Fibroblast of pulmonary artery (primary cell): ENCODE data around the gene FERD3L.

Experiments
- DNase-seq: peaks from one replicate; pipeline ENCODE4 v3.0.0-alpha.2; 2010; ENCODE audit warnings: low read depth
- H3K4me3 ChIP-seq: replicated peaks from 2 replicates; pipeline ENCODE4 v1.5.1; 2011; ENCODE audit warnings: low read depth, mild to moderate bottlenecking, control low read depth, low read length, moderate library complexity
- TF ChIP-seq, protein P1 (sequence below): IDR thresholded peaks from 2 replicates; pipeline ENCODE4 v1.5.1; 2011; ENCODE audit warnings: mild to moderate bottlenecking, control low read depth, low read length, inconsistent platforms; ENCODE audit errors: missing control alignments

FERD3L gene

DNA sequence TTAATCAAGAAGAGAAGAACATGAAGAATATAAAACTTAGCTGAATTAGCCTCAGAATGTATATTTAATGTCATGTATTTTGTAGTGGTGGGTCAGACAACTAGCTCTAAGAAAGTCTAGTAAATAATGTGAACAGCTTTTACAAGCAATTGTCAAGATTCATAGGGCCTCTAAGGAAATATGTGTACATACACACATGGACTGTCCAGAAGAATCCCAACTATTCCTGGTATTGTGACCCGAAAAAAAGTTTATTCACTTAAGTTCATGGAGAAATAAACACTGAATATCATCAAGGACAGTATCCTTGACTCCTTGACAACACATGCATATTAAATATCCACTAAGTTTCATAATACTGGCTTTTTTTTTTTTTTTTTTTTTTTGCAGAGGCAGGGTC lies 16.4 kb downstream of the FERD3L start:
- TF ChIP-seq, protein P1, sequence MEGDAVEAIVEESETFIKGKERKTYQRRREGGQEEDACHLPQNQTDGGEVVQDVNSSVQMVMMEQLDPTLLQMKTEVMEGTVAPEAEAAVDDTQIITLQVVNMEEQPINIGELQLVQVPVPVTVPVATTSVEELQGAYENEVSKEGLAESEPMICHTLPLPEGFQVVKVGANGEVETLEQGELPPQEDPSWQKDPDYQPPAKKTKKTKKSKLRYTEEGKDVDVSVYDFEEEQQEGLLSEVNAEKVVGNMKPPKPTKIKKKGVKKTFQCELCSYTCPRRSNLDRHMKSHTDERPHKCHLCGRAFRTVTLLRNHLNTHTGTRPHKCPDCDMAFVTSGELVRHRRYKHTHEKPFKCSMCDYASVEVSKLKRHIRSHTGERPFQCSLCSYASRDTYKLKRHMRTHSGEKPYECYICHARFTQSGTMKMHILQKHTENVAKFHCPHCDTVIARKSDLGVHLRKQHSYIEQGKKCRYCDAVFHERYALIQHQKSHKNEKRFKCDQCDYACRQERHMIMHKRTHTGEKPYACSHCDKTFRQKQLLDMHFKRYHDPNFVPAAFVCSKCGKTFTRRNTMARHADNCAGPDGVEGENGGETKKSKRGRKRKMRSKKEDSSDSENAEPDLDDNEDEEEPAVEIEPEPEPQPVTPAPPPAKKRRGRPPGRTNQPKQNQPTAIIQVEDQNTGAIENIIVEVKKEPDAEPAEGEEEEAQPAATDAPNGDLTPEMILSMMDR, result no peak
- H3K4me3 ChIP-seq, result no peak overlapping the region
- no peak for DNase-seq

DNA sequence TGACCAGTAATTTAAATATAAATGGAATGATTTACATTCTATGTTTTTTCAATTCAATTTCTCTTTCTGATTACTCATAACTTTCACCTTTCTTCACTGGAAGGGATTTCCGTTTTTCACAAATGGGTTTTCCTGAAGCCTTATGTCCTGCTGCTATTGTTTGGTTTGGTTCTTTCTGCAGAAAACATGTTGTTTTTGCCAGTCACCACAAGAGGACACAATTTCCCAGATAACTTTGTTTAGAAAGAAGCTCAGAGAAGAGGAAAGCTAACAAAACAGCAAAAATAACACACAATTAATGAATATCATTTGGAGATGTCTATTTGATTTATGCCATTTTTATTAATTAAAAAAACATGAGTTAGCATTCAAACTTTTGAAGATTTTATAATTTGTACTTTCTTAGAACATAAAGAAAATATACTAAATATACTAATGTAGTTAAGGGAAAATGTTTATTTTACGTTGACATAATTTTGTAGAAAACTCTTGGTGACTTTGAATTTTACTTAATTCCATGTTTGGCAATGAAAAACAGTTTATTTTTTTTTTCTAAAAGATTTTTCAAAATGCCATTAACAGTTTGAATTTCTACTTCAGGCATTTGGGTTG lies 23.1 kb downstream of the FERD3L start:
- TF ChIP-seq, protein P1, result peak; percentile 94
- peak; percentile 83 for DNase-seq
- H3K4me3 ChIP-seq, result no peak overlapping the region

DNA sequence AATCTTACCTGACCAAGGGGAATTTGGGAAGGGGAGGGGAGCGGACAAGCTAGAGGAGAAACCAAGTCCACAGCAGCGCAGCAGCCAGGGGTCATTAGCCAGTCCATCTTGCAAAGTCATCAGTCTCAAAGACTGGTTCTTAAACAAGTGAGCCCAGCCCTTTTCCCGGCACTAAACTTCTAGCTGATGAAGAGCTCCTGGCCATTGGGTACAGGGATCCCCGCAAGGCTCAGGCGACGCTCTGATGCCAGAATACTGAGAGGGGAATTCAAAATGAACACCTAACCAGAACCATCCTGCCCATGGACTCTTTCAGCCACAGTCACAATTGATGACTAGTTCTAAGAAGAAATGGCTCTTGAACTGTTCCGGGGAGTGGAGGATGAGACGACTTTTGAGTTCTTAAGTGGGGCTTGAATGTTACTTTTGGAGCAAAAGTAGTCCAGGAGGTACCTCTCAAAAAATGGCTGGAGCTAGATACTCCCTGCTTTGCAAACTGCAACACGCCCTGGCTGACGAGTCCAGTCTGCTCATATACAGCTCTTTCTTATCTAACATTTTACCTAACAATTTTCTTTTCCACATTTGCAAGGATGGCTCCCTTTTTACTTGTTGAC lies 25.2 kb downstream of the FERD3L start:
- DNase-seq, result no peak
- no peak overlapping the region for H3K4me3 ChIP-seq
- TF ChIP-seq, protein P1, result no peak

DNA sequence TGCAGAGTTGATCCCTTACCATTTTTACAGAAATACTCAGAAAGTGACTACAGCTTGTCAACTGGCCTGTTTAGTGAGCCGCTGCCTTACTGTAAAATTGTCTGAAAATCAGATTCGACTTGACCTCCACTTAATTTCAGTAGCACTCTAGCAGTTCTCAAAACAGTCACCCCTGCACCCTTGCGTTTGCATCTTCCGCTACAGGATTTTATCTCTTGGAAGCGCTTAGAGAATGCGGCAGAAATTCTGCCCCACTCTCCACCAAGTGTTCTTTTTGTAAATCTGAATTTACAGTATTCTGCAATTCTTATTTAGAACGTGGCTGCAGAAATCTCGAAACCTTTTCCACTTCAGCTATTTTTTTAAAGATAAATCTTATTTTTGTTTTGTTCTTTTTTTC lies 25.8 kb downstream of the FERD3L start:
- TF ChIP-seq, protein P1, result no peak
- no peak for DNase-seq
- H3K4me3 ChIP-seq, result no peak overlapping the region

DNA sequence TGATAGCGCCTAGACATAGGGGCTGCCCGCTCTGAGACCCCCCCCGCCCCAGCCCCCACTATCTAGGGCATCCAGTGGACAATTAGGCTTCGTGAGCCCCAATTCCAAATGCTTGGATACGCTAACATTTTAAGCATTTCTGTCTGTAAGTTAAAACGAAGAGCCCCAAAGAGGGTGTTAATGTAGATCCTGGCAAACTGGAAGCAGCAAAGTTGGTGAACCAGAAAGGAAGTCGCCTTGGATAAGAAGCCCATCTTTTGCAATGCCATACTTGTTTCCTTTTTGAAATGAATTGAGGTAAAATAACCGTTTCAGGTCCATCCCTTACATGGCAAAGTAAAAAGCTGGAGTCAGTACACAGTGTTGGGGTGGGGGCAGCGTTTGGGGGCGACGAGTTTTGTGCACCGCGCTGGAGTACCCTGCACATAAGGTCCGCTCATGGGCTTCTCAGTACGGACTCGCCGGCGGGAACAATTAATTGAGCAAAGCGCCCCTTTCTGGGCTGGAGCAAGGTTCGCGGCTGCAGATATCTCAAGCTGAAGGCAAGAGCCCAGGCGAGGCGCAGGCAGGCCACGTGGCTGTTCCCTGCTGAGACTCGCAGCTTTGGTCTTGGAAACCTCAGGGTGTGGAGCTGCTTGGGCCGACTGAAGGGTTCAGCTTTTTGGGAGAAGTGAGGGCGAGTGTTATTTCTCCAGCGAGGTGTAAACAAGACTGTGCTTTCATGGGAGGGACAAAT lies 26.4 kb downstream of the FERD3L start:
- peak overlapping the region; percentile 96 for H3K4me3 ChIP-seq
- TF ChIP-seq, protein P1, result no peak
- DNase-seq, result no peak

DNA sequence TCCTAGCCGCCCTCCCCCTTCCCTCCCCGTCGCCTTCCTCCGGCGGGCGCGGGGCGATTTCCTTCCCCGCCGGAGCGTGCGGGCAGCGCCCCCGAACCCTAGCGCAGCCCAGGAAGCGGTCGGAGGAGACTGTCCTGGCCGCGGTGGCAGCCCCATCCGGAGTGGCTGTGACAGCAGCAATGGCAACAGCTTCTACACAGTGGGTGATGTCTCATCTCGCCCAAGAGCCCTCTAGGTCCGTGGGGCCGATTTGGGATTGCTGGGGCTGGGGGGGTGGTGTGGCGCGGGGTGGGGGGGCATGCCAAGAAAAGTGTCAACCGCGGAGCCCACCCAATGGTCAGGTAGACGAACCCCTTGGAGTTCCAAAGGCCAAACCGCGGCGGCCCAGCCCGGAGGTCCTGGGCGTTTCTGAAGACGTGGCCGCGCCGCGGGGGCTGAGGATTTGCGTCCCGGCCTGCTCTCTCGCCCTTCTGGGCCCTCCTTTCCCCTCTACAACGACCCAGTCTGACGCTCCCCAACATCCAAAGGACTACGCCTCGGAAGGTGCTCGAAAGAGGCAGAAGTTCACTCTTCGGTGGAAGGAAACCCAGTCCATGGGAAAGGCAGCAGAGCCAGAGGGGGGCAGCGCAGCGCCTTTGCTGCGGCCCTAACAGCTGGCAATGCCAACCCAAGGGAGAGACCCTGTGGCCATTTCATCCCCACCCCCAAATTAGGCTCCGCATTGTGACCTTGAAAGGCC lies 27.2 kb downstream of the FERD3L start:
- H3K4me3 ChIP-seq, result peak overlapping the region; percentile 96
- DNase-seq, result peak; percentile 28
- TF ChIP-seq, protein P1, result peak; percentile 27
